B cell (primary cell): ENCODE data around the gene LMNB1. TPM values are rescaled to one million over a fixed set of nuclear protein-coding genes. Genes with fewer than 3 reads are reported as not detected.

Experiments
- ATAC-seq: fragments of 200-7000 bp; cut with Tn5 transposase; one replicate; pipeline ENCODE4 v1.10.0; 2021; ENCODE audit warnings: low read depth, mild to moderate bottlenecking, moderate number of reproducible peaks, moderate library complexity
- CTCF ChIA-PET: fragments of 350-600 bp; sonication (Branson Sonifier 250); formaldehyde crosslinking; loops from one replicate; lab custom pipeline; 2021; ENCODE audit warnings: antibody characterized with exemption, inconsistent platforms; lab: Charles Lee
- POLR2A ChIA-PET: fragments of 350-600 bp; sonication (Branson Sonifier 250); formaldehyde crosslinking; loops from one replicate; lab custom pipeline; 2021; ENCODE audit warnings: antibody characterized with exemption; lab: Charles Lee
- DNase-seq: peaks from one replicate; pipeline ENCODE4 v3.0.0; 2013
- H2AFZ ChIP-seq: 2 replicates; pipeline ENCODE4 v1.6.1; 2012; ENCODE audit warnings: mild to moderate bottlenecking, low read depth, low read length; ENCODE audit not compliant: insufficient read depth, poor library complexity, severe bottlenecking
- H3K27ac ChIP-seq, 2 donors: 1 replicate in 1 of 2; 2 replicates in 1 of 2; pipeline ENCODE4 v1.5.1; 2012 to 2013; ENCODE audit warnings: low read length in 2 of 2, mild to moderate bottlenecking in 2 of 2, moderate library complexity in 1 of 2
- H3K27me3 ChIP-seq, 4 experiments: fragments of 200-600 bp in 1 of 4; sonication (generic) in 1 of 4; replicated peaks in 1 of 4; 1 replicate in 2 of 4; 2 replicates in 2 of 4; pipeline versions ENCODE4 v1.6.1 to v1.7.0; 2013 to 2016; ENCODE audit warnings: low read length in 3 of 4, mild to moderate bottlenecking in 2 of 4, mixed read lengths in 1 of 4, moderate library complexity in 1 of 4; ENCODE audit not compliant: insufficient read depth in 4 of 4, control insufficient read depth in 3 of 4; ENCODE audit errors: control extremely low read depth in 1 of 4
- H3K36me3 ChIP-seq, 2 experiments: replicated peaks in 1 of 2; 1 replicate in 1 of 2; 2 replicates in 1 of 2; pipeline versions ENCODE4 v1.6.1 to v1.7.1; 2013; ENCODE audit warnings: low read length in 1 of 2; ENCODE audit not compliant: insufficient read depth in 2 of 2, control insufficient read depth in 1 of 2; ENCODE audit errors: control extremely low read depth in 1 of 2, extremely low read depth in 1 of 2
- H3K4me1 ChIP-seq, 2 donors: fragments of 200-600 bp in 1 of 2; sonication (generic) in 1 of 2; 1 replicate in 1 of 2; 2 replicates in 1 of 2; pipeline versions ENCODE4 v1.5.1 to v1.6.1; 2013 to 2017; ENCODE audit warnings: low read length in 2 of 2; ENCODE audit not compliant: control insufficient read depth in 2 of 2, insufficient read depth in 2 of 2
- H3K4me2 ChIP-seq: replicated peaks from 2 replicates; pipeline ENCODE3; 2012; ENCODE audit warnings: mild to moderate bottlenecking, low read depth, low read length; ENCODE audit not compliant: poor library complexity, severe bottlenecking
- H3K4me3 ChIP-seq, 5 experiments: fragments of 200-600 bp in 1 of 5; sonication (generic) in 1 of 5; 1 replicate in 3 of 5; 2 replicates in 2 of 5; pipeline versions ENCODE4 v1.5.1 to v1.7.0; 2011 to 2016; ENCODE audit warnings: low read length in 4 of 5, mild to moderate bottlenecking in 4 of 5, low read depth in 2 of 5, control low read depth in 1 of 5, moderate library complexity in 1 of 5; ENCODE audit not compliant: insufficient read depth in 1 of 5; ENCODE audit errors: control extremely low read depth in 1 of 5, extremely low read depth in 1 of 5
- H3K79me2 ChIP-seq: fragments of 200-600 bp; sonication (generic); one replicate; pipeline ENCODE4 v1.6.0; 2016; ENCODE audit warnings: low read length; ENCODE audit not compliant: control insufficient read depth, insufficient read depth
- H3K9ac ChIP-seq: fragments of 200-600 bp; sonication (generic); 2 replicates; pipeline ENCODE4 v1.6.1; 2017; ENCODE audit warnings: mild to moderate bottlenecking, low read length, moderate library complexity
- H3K9me3 ChIP-seq, 3 donors: one replicate each; pipeline versions ENCODE4 v1.6.1 to v1.7.1; 2013; ENCODE audit warnings: low read length in 2 of 3; ENCODE audit not compliant: control insufficient read depth in 2 of 3, insufficient read depth in 1 of 3; ENCODE audit errors: control extremely low read depth in 1 of 3
- H4K20me1 ChIP-seq: 2 replicates; pipeline ENCODE4 v1.6.0; 2012; ENCODE audit warnings: mild to moderate bottlenecking, low read length; ENCODE audit not compliant: insufficient read depth, control insufficient read depth, poor library complexity, severe bottlenecking
- H3K27ac Mint-ChIP-seq: one replicate; pipeline ENCODE4 v1.8.0; 2021; ENCODE audit warnings: mixed read lengths
- H3K27me3 Mint-ChIP-seq: one replicate; pipeline ENCODE4 v1.8.0; 2021; ENCODE audit warnings: mixed read lengths
- H3K4me1 Mint-ChIP-seq: one replicate; pipeline ENCODE4 v1.8.0; 2021; ENCODE audit warnings: mixed read lengths
- H3K4me3 Mint-ChIP-seq: one replicate; pipeline ENCODE4 v1.8.0; 2021; ENCODE audit warnings: mixed read lengths
- H3K9me3 Mint-ChIP-seq: one replicate; pipeline ENCODE4 v1.8.0; 2022; ENCODE audit warnings: mixed read lengths; ENCODE audit not compliant: insufficient read depth
- CTCF ChIP-seq: fragments of 200-600 bp; IDR thresholded peaks from one replicate; pipeline ENCODE4 v1.8.0; 2022; ENCODE audit warnings: antibody characterized with exemption, mild to moderate bottlenecking
- EZH2 ChIP-seq: IDR thresholded peaks from 2 replicates; pipeline ENCODE4 v1.6.1; 2012; ENCODE audit warnings: borderline replicate concordance, low read depth, mild to moderate bottlenecking, moderate library complexity, low read length; ENCODE audit not compliant: insufficient read depth, poor library complexity, severe bottlenecking
- WGBS: methylation state at CpG from one replicate; pipeline ENCODE4 v1.1.5; 2013; ENCODE audit warnings: missing lambda C conversion rate; ENCODE audit not compliant: insufficient coverage; 5-methylcytosine and 5-hydroxymethylcytosine counted together
- intact Hi-C: fragments of 100-400 bp; cut with micrococcal nuclease; formaldehyde crosslinking; loops from one replicate; pipeline ENCODE4 v1.10.0; 2022
- polyA plus RNA-seq: library from polyadenylated mRNA; depleted of rRNA; stranded (reverse); fragments of >200 nt; gene quantifications from 2 replicates; pipeline ENCODE4 v1.2.3, GENCODE V29; 2012
- total RNA-seq, 2 donors: library from RNA; stranded (reverse); fragments of 120-200 nt in 1 of 2; gene quantifications; 1 replicate in 1 of 2; 2 replicates in 1 of 2; pipeline versions ENCODE4 v1.2.3 to v1.2.4, GENCODE V29; 2013 to 2022

LMNB1 gene
- total and polyA plus RNA-seq, 2 donors (not counting 1 experiment from before 2014, with no cell fraction given), result 10.5 to 25.1 TPM

GRCh38 chr5:126754609-126755008 is 22.3 kb upstream of the LMNB1 start:
- no peak for ATAC-seq
- Mint-ChIP-seq H3K4me1 (peaks cover 18% of the 10 kb centered on the region), H3K9me3 (no peaks in the 10 kb centered on the region), H3K4me3 (no peak overlapping the region), H3K27ac (no peak overlapping the region), H3K27me3 (no peaks in the 10 kb centered on the region)
- CTCF ChIA-PET, result interaction anchor here (10.4 kb wide), 1 partner anchor 25 kb away, joined by 48 read pairs; the partner anchor contains the start of gene LMNB1
- Histone ChIP-seq H2AFZ (no peak overlapping the region), H3K27ac (no peak overlapping the region), H3K79me2 (no peaks in the 10 kb centered on the region), H4K20me1 (no peaks in the 10 kb centered on the region), H3K9me3 (no peaks in the 10 kb centered on the region), H3K27me3 (no peaks in the 10 kb centered on the region), H3K36me3 (no peaks in the 10 kb centered on the region), H3K9ac (no peak overlapping the region), H3K4me3 (no peak overlapping the region), H3K4me1 (peaks cover 6 to 10% of the 10 kb centered on the region in 2 donors), H3K4me2 (no peak overlapping the region)
- no peak for DNase-seq
- TF ChIP-seq CTCF, result no peak
- TF ChIP-seq EZH2, result no peak
- intact Hi-C loops, result no loop called here
- WGBS, result no CpG with 5 or more reads among the region's 4 CpGs
- POLR2A ChIA-PET, result no interaction called here

DNA sequence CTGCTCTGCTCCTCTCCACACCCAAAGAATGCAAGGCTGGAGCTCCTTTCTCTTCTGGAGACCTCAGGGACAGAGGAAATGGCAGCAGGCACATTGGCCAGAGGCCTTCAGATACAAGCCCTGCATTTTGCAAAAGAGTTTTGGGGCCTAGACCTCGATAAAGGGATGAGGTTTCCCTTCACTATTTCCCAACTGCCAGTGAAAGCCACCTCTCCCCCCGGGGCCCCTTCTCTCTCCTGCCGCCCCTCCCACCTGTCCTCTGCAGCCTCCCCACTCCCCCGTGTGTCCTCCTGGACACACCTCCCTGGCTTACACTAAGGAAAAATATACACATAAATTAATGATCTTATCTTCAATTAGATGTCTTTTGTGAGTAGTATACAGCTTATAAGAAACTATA is 21.3 kb upstream of the LMNB1 start:
- 70% methylated on average over 2 of the region's 4 CpGs for WGBS
- no peak overlapping the region for H2AFZ ChIP-seq
- peaks cover 6 to 10% of the 10 kb centered on the region in 2 donors for H3K4me1 ChIP-seq
- Mint-ChIP-seq H3K9me3 (no peaks in the 10 kb centered on the region), H3K4me3 (no peak overlapping the region), H3K27me3 (no peaks in the 10 kb centered on the region), H3K4me1 (peaks cover 20% of the 10 kb centered on the region), H3K27ac (no peak overlapping the region)
- no peak overlapping the region for H3K4me2 ChIP-seq
- no peak for TF ChIP-seq EZH2
- no peak for TF ChIP-seq CTCF
- CTCF ChIA-PET, result interaction anchor here (1.0 to 10.4 kb wide), 2 partner anchors 24 to 80 kb away, joined by 3 to 48 read pairs; partner anchors contain the start of gene LMNB1
- no peak overlapping the region for H3K9ac ChIP-seq
- ATAC-seq (no peak), DNase-seq (no peak)
- H3K27me3 ChIP-seq, result no peaks in the 10 kb centered on the region
- H4K20me1 ChIP-seq, result no peaks in the 10 kb centered on the region
- no peak overlapping the region for H3K4me3 ChIP-seq
- POLR2A ChIA-PET, result interaction anchor here (0.7 kb wide), 1 partner anchor 106 kb away, joined by 5 read pairs; no protein-coding TSS in a partner anchor
- H3K27ac ChIP-seq, result no peak overlapping the region
- intact Hi-C loops, result no loop called here
- no peaks in the 10 kb centered on the region for H3K79me2 ChIP-seq
- no peaks in the 10 kb centered on the region for H3K9me3 ChIP-seq
- no peaks in the 10 kb centered on the region for H3K36me3 ChIP-seq
